Measurements from ENCODE around the gene MAP4K1.
A peak's percentile ranks its signal among the peaks of the same experiment; 100 is the strongest.
"Not testable (repeated sequence)": the region's sequence is repeated elsewhere in the genome, so short reads cannot be mapped to it uniquely, and the experiment has no call there.

Gene MAP4K1

DNA sequence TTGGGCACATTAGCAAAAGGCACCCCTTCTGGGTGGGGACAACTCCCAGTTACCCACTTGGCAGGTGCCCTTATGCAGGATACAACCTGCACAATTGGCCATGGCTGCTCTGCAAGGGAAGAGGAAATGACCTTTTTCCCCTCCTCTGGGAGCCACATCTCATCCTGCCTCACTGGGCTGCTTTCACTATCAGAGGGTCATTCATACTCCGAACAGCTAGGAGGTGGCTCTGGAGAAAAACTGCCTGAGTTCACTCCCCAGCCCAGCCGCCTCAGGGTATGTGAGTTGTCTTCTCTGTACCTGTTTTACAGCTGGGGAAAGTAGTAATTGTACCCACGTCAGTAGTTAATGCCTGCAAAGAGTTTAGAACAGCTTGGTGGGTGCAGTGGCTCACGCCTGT lies 22.6 kb upstream of the MAP4K1 start:
- no peaks in the 10 kb centered on the region for H3K27me3 ChIP-seq (ENCODE audit: control insufficient read depth in 5 of 5, insufficient read depth in 4 of 5, low read length in 5 of 5)
- H3K4me3 ChIP-seq (ENCODE audit: low read depth in 1 of 5, low read length in 5 of 5): peak overlapping the region in 2 of 5 donors; percentile 24 to 46
- peaks cover 2 to 20% (median 10%) of the 10 kb centered on the region in 5 donors for H3K36me3 ChIP-seq (ENCODE audit: control insufficient read depth in 5 of 5, insufficient read depth in 5 of 5, low read length in 5 of 5)
- no peaks in the 10 kb centered on the region for H3K9me3 ChIP-seq (ENCODE audit: control insufficient read depth in 5 of 5, low read length in 5 of 5)
- peak overlapping the region; percentile 40 for H3K27ac ChIP-seq (ENCODE audit: low read depth, low read length)
- peaks cover 0 to 29% (median 4%) of the 10 kb centered on the region in 5 donors for H3K4me1 ChIP-seq (ENCODE audit: control insufficient read depth in 5 of 5, insufficient read depth in 5 of 5, low read length in 5 of 5)
- H3K9ac ChIP-seq (ENCODE audit: low read length in 5 of 5): no peak overlapping the region

DNA sequence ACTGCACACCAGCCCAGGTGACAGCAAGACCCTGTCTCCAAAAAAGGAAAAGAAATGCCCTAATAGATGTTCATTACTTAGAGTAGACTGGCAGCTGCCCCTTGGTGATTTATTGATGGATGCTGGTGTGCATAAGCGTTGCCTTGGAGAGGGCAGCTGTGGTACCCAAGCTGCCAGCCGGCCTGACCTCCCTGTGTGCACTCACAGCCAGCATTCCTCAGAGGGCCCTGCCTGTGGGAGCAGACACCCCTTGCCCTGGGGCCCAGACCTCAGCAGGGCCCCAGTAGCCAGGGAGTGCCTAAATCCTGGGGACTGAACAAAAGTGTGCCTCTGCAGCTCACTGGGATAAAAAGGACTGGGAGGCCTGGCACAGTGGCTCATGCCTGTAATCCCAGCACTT lies 21.9 kb upstream of the MAP4K1 start:
- Histone ChIP-seq H3K9me3 (ENCODE audit: control insufficient read depth in 5 of 5, low read length in 5 of 5) (no peaks in the 10 kb centered on the region), H3K9ac (ENCODE audit: low read length in 5 of 5) (no peak overlapping the region), H3K36me3 (ENCODE audit: control insufficient read depth in 5 of 5, insufficient read depth in 5 of 5, low read length in 5 of 5) (peaks cover 2 to 27% (median 16%) of the 10 kb centered on the region in 5 donors), H3K4me3 (ENCODE audit: low read depth in 1 of 5, low read length in 5 of 5) (no peak overlapping the region), H3K4me1 (ENCODE audit: control insufficient read depth in 5 of 5, insufficient read depth in 5 of 5, low read length in 5 of 5) (peaks cover 0 to 32% (median 4%) of the 10 kb centered on the region in 5 donors), H3K27me3 (ENCODE audit: control insufficient read depth in 5 of 5, insufficient read depth in 4 of 5, low read length in 5 of 5) (no peaks in the 10 kb centered on the region), H3K27ac (ENCODE audit: low read depth, low read length) (peak overlapping the region; percentile 40)

- Histone ChIP-seq H3K4me3 (ENCODE audit: low read depth in 1 of 5, low read length in 5 of 5) (no peak overlapping the region), H3K9me3 (ENCODE audit: control insufficient read depth in 5 of 5, low read length in 5 of 5) (no peaks in the 10 kb centered on the region), H3K27ac (ENCODE audit: low read depth, low read length) (no peak overlapping the region), H3K9ac (ENCODE audit: low read length in 5 of 5) (peak overlapping the region in 1 of 5 donors; percentile 11), H3K4me1 (ENCODE audit: control insufficient read depth in 5 of 5, insufficient read depth in 5 of 5, low read length in 5 of 5) (peaks cover 0 to 34% (median 4%) of the 10 kb centered on the region in 5 donors), H3K36me3 (ENCODE audit: control insufficient read depth in 5 of 5, insufficient read depth in 5 of 5, low read length in 5 of 5) (peaks cover 2 to 32% (median 16%) of the 10 kb centered on the region in 5 donors), H3K27me3 (ENCODE audit: control insufficient read depth in 5 of 5, insufficient read depth in 4 of 5, low read length in 5 of 5) (no peaks in the 10 kb centered on the region)
Observed at GRCh38 chr19:38638461-38638860, 20.7 kb upstream of the MAP4K1 start.

- Histone ChIP-seq H3K9me3 (ENCODE audit: control insufficient read depth in 5 of 5, low read length in 5 of 5) (no peaks in the 10 kb centered on the region), H3K36me3 (ENCODE audit: control insufficient read depth in 5 of 5, insufficient read depth in 5 of 5, low read length in 5 of 5) (peaks cover 2 to 57% (median 31%) of the 10 kb centered on the region in 5 donors), H3K27me3 (ENCODE audit: control insufficient read depth in 5 of 5, insufficient read depth in 4 of 5, low read length in 5 of 5) (no peaks in the 10 kb centered on the region), H3K9ac (ENCODE audit: low read length in 5 of 5) (no peak overlapping the region), H3K27ac (ENCODE audit: low read depth, low read length) (peak overlapping the region; percentile 30), H3K4me3 (ENCODE audit: low read depth in 1 of 5, low read length in 5 of 5) (no peak overlapping the region), H3K4me1 (ENCODE audit: control insufficient read depth in 5 of 5, insufficient read depth in 5 of 5, low read length in 5 of 5) (peaks cover 0 to 26% (median 4%) of the 10 kb centered on the region in 5 donors)
Observed at GRCh38 chr19:38635483-38636399, 18.0 kb upstream of the MAP4K1 start.

- Histone ChIP-seq H3K36me3 (ENCODE audit: control insufficient read depth in 5 of 5, insufficient read depth in 5 of 5, low read length in 5 of 5) (peaks cover 2 to 63% (median 36%) of the 10 kb centered on the region in 5 donors), H3K4me3 (ENCODE audit: low read depth in 1 of 5, low read length in 5 of 5) (no peak overlapping the region), H3K4me1 (ENCODE audit: control insufficient read depth in 5 of 5, insufficient read depth in 5 of 5, low read length in 5 of 5) (peaks cover 0 to 19% (median 4%) of the 10 kb centered on the region in 5 donors), H3K9ac (ENCODE audit: low read length in 5 of 5) (peak overlapping the region in 1 of 5 donors; percentile 17), H3K27ac (ENCODE audit: low read depth, low read length) (no peak overlapping the region), H3K9me3 (ENCODE audit: control insufficient read depth in 5 of 5, low read length in 5 of 5) (no peaks in the 10 kb centered on the region), H3K27me3 (ENCODE audit: control insufficient read depth in 5 of 5, insufficient read depth in 4 of 5, low read length in 5 of 5) (no peaks in the 10 kb centered on the region)
Observed at GRCh38 chr19:38634757-38635482, 17.2 kb upstream of the MAP4K1 start.

GRCh38 chr19:38632476-38633213 lies 14.9 kb upstream of the MAP4K1 start:
- Histone ChIP-seq H3K9ac (ENCODE audit: low read length in 5 of 5) (no peak overlapping the region), H3K9me3 (ENCODE audit: control insufficient read depth in 5 of 5, low read length in 5 of 5) (no peaks in the 10 kb centered on the region), H3K4me3 (ENCODE audit: low read depth in 1 of 5, low read length in 5 of 5) (no peak overlapping the region), H3K27ac (ENCODE audit: low read depth, low read length) (no peak overlapping the region), H3K4me1 (ENCODE audit: control insufficient read depth in 5 of 5, insufficient read depth in 5 of 5, low read length in 5 of 5) (peaks cover 0 to 14% (median 3%) of the 10 kb centered on the region in 5 donors), H3K36me3 (ENCODE audit: control insufficient read depth in 5 of 5, insufficient read depth in 5 of 5, low read length in 5 of 5) (peaks cover 2 to 80% (median 52%) of the 10 kb centered on the region in 5 donors), H3K27me3 (ENCODE audit: control insufficient read depth in 5 of 5, insufficient read depth in 4 of 5, low read length in 5 of 5) (no peaks in the 10 kb centered on the region)

DNA sequence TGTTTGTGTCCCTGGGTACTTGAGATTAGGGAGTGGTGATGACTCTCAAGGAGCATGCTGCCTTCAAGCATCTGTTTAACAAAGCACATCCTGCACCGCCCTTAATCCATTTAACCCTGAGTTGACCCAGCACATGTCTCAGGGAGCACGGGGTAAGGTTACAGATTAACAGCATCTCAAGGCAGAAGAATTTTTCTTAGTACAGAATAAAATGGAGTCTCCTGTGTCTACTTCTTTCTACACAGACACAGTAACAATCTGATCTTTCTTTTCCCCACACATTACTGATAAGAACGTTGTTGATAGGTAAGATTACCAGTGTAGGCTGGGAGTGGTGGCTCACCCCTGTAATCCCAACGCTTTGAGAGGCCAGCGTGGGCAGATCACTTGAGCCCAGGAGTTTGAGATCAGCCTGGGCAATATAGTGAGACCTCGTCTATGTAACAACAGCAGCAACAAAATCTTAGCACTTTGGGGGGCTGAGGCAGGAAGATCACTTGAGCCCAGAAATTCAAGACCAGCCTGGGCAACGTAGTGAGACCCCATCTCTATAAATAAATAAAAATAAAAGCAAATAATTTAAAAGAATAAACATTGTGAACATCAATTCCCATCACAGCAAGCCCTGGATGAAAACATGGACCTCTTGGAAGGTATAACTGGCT lies 14.2 kb upstream of the MAP4K1 start:
- H3K9me3 ChIP-seq (ENCODE audit: control insufficient read depth in 5 of 5, low read length in 5 of 5); H3K27ac ChIP-seq (ENCODE audit: low read depth, low read length); H3K9ac ChIP-seq (ENCODE audit: low read length in 5 of 5); H3K4me3 ChIP-seq (ENCODE audit: low read depth in 1 of 5, low read length in 5 of 5); H3K27me3 ChIP-seq (ENCODE audit: control insufficient read depth in 5 of 5, insufficient read depth in 4 of 5, low read length in 5 of 5): not testable (repeated sequence)
- H3K36me3 ChIP-seq (ENCODE audit: control insufficient read depth in 5 of 5, insufficient read depth in 5 of 5, low read length in 5 of 5): peaks cover 2 to 85% (median 58%) of the 10 kb centered on the region in 5 donors
- peaks cover 0 to 14% (median 3%) of the 10 kb centered on the region in 5 donors for H3K4me1 ChIP-seq (ENCODE audit: control insufficient read depth in 5 of 5, insufficient read depth in 5 of 5, low read length in 5 of 5)

DNA sequence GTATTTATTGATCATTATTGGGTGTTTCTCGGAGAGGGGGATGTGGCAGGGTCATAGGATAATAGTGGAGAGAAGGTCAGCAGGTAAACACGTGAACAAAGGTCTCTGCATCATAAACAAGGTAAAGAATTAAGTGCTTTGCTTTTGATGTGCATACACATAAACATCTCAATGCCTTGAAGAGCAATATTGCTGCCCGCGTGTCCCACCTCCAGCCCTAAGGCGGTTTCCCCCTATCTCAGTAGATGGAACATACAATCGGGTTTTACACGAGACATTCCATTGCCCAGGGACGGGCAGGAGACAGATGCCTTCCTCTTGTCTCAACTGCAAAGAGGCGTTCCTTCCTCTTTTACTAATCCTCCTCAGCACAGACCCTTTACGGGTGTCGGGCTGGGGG lies 13.5 kb upstream of the MAP4K1 start:
- not testable (repeated sequence) for H3K27me3 ChIP-seq (ENCODE audit: control insufficient read depth in 5 of 5, insufficient read depth in 4 of 5, low read length in 5 of 5); H3K4me3 ChIP-seq (ENCODE audit: low read depth in 1 of 5, low read length in 5 of 5); H3K9ac ChIP-seq (ENCODE audit: low read length in 5 of 5); H3K9me3 ChIP-seq (ENCODE audit: control insufficient read depth in 5 of 5, low read length in 5 of 5); H3K27ac ChIP-seq (ENCODE audit: low read depth, low read length)
- H3K36me3 ChIP-seq (ENCODE audit: control insufficient read depth in 5 of 5, insufficient read depth in 5 of 5, low read length in 5 of 5): peaks cover under 1 to 88% (median 61%) of the 10 kb centered on the region in 5 donors
- H3K4me1 ChIP-seq (ENCODE audit: control insufficient read depth in 5 of 5, insufficient read depth in 5 of 5, low read length in 5 of 5): peaks cover 0 to 11% (median 3%) of the 10 kb centered on the region in 5 donors

DNA sequence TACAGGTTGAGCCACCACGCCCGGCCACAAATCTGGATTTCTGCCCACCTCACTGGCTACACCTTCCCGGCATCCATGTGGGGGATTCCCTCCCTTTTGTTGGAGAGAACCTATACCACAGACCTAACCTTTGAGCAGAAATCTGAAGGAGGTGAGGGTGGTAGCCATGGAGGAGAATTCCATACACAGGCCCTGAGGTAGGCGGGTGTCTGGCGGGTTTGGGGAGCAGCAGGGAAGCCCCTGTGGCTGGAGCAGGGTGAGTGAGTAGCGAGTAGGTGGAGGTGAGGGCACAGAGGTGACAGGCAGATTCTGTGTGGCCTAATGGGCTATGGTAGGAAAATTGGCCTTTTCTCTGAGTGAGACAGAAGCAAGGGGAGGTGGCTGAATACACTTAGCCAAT lies 11.8 kb upstream of the MAP4K1 start:
- Histone ChIP-seq H3K27ac (ENCODE audit: low read depth, low read length) (no peak overlapping the region), H3K9ac (ENCODE audit: low read length in 5 of 5) (no peak overlapping the region), H3K36me3 (ENCODE audit: control insufficient read depth in 5 of 5, insufficient read depth in 5 of 5, low read length in 5 of 5) (peaks cover 4 to 89% (median 65%) of the 10 kb centered on the region in 5 donors), H3K27me3 (ENCODE audit: control insufficient read depth in 5 of 5, insufficient read depth in 4 of 5, low read length in 5 of 5) (no peaks in the 10 kb centered on the region), H3K9me3 (ENCODE audit: control insufficient read depth in 5 of 5, low read length in 5 of 5) (no peaks in the 10 kb centered on the region), H3K4me1 (ENCODE audit: control insufficient read depth in 5 of 5, insufficient read depth in 5 of 5, low read length in 5 of 5) (peaks cover 0 to 1% (median 0%) of the 10 kb centered on the region in 5 donors), H3K4me3 (ENCODE audit: low read depth in 1 of 5, low read length in 5 of 5) (no peak overlapping the region)
